ENCODE results near the gene C11orf65. TPM values are rescaled to one million over a fixed set of nuclear protein-coding genes. Genes with fewer than 3 reads are reported as not detected.
"Not testable (repeated sequence)": the region's sequence is repeated elsewhere in the genome, so short reads cannot be mapped to it uniquely, and the experiment has no call there.

The C11orf65 gene
- total RNA-seq, 1 donor from 2014 or later: 0.70 TPM

DNA sequence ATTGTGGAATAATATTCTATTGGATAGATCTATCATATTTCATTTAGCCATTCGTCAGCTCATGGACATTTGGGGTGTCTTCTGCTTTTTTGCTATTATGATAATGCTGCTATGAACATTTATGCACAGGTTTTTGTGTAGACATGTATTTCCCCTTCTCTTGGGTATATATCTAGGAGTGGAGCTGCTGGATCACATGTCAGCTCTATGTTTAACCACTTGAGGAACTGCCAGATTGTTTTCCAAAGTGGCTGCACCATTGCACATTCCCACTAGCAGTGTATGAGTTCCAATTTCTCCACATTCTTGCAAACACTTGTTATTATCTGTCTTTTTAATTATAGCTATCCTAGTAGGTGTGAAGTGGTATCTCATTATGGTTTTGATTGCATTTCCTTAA, 75.0 kb downstream of the C11orf65 start:
- TF ChIP-seq, protein P1, sequence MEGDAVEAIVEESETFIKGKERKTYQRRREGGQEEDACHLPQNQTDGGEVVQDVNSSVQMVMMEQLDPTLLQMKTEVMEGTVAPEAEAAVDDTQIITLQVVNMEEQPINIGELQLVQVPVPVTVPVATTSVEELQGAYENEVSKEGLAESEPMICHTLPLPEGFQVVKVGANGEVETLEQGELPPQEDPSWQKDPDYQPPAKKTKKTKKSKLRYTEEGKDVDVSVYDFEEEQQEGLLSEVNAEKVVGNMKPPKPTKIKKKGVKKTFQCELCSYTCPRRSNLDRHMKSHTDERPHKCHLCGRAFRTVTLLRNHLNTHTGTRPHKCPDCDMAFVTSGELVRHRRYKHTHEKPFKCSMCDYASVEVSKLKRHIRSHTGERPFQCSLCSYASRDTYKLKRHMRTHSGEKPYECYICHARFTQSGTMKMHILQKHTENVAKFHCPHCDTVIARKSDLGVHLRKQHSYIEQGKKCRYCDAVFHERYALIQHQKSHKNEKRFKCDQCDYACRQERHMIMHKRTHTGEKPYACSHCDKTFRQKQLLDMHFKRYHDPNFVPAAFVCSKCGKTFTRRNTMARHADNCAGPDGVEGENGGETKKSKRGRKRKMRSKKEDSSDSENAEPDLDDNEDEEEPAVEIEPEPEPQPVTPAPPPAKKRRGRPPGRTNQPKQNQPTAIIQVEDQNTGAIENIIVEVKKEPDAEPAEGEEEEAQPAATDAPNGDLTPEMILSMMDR (conservative IDR thresholded peaks at IDR 0.05): no peak
- Mint-ChIP-seq H3K27ac (no peak overlapping the region), H3K4me3 (no peak overlapping the region), H3K36me3 (no peaks in the 10 kb centered on the region), H3K4me1 (ENCODE audit: unreplicated experiment) (no peaks in the 10 kb centered on the region), H3K27me3 (no peaks in the 10 kb centered on the region), H3K9me3 (no peaks in the 10 kb centered on the region)
- no peak for DNase-seq (ENCODE audit: extremely low spot score, unreplicated experiment)

DNA sequence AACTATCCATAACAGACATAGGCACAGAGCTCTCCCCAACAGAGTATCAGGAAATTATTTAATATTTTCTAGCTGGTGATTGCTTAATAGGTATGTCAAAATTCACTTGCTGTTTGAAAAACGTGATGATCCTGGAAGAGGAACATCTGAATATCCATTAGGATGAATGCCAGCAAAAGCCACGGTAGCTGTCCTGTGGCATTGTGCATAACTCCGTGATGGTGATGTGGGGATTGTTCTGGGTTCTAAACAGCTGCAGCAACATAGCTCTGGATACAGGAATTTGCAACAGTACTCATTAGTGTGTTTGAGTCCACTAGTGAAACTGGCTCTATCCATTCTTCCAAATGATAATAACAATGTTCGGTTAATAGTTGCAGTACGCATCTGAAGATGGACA, 78.8 kb downstream of the C11orf65 start:
- Mint-ChIP-seq H3K9me3 (no peaks in the 10 kb centered on the region), H3K27ac (no peak overlapping the region)
- TF ChIP-seq, protein P1 (conservative IDR thresholded peaks at IDR 0.05): no peak

DNA sequence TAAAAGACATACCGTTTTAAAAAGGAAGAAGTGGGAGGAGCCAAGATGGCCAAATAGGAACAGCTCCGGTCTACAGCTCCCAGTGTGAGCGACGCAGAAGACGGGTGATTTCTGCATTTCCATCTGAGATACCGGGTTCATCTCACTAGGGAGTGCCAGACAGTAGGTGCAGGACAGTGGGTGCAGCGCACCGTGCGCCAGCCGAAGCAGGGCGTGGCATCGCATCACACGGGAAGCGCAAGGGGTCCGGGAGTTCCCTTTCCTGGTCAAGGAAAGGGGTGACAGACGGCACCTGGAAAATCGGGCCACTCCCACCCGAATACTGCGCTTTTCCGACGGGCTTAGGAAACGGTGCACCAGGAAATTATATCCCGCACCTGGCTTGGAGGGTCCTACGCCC, 93.8 kb downstream of the C11orf65 start:
- H3K4me1 Mint-ChIP-seq (ENCODE audit: unreplicated experiment); H3K4me3 Mint-ChIP-seq; H3K9me3 Mint-ChIP-seq; H3K27ac Mint-ChIP-seq; H3K27me3 Mint-ChIP-seq; H3K36me3 Mint-ChIP-seq; DNase-seq (ENCODE audit: extremely low spot score, unreplicated experiment): not testable (repeated sequence)

More for the DNA sequence above, 78.8 kb downstream of the C11orf65 start:
- no peak for DNase-seq (ENCODE audit: extremely low spot score, unreplicated experiment)
- Mint-ChIP-seq H3K27me3 (no peaks in the 10 kb centered on the region), H3K36me3 (no peaks in the 10 kb centered on the region), H3K4me1 (ENCODE audit: unreplicated experiment) (no peaks in the 10 kb centered on the region), H3K4me3 (no peak overlapping the region)

DNA sequence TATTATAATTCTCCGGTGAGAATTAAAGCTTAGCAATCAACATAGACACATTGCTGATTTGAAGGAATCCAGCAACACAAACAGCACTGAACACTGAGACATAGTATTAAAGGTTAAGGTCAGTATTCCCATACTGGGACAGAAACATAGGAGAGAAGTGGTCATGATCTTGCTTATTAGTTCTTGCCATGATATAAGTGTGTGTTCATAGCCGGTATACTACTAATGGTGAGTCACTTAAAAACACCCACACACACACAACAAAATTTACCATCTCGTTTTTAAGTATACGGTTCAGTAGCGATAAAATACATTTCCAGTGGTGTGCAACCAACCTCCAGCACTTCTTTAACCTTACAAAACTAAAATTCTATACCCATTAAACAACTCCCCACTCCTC, 96.3 kb downstream of the C11orf65 start:
- Mint-ChIP-seq H3K27me3 (no peaks in the 10 kb centered on the region), H3K9me3 (no peaks in the 10 kb centered on the region), H3K4me3 (no peak overlapping the region), H3K4me1 (ENCODE audit: unreplicated experiment) (no peaks in the 10 kb centered on the region), H3K27ac (no peak overlapping the region), H3K36me3 (peaks cover 14% of the 10 kb centered on the region)
- no peak for DNase-seq (ENCODE audit: extremely low spot score, unreplicated experiment)
- TF ChIP-seq, protein P1 (conservative IDR thresholded peaks at IDR 0.05): no peak

DNA sequence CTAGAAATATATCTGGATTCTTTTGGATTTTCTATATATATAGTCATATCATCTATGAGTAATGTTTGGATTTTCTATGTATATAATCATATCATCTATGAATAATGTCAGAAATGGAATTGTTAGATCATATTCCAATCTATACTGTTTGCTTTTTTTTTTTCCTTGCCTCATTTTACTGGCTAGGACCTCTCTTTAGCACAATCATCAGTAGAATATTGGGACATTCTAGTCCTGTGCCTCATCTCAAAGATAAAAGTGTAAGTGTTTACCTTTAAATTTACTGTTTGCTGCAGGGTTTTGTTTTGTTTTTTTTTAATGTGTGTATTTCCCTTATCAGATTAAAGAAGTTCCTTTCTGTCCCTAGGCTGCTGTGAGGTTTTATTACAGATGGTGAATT, 97.0 kb downstream of the C11orf65 start:
- no peak for DNase-seq (ENCODE audit: extremely low spot score, unreplicated experiment)
- H3K27me3 Mint-ChIP-seq: no peaks in the 10 kb centered on the region
- no peak overlapping the region for H3K27ac Mint-ChIP-seq
- H3K4me3 Mint-ChIP-seq: no peak overlapping the region
- TF ChIP-seq, protein P1 (conservative IDR thresholded peaks at IDR 0.05): no peak
- H3K9me3 Mint-ChIP-seq: no peaks in the 10 kb centered on the region
- no peaks in the 10 kb centered on the region for H3K4me1 Mint-ChIP-seq (ENCODE audit: unreplicated experiment)
- H3K36me3 Mint-ChIP-seq: peaks cover 15% of the 10 kb centered on the region

DNA sequence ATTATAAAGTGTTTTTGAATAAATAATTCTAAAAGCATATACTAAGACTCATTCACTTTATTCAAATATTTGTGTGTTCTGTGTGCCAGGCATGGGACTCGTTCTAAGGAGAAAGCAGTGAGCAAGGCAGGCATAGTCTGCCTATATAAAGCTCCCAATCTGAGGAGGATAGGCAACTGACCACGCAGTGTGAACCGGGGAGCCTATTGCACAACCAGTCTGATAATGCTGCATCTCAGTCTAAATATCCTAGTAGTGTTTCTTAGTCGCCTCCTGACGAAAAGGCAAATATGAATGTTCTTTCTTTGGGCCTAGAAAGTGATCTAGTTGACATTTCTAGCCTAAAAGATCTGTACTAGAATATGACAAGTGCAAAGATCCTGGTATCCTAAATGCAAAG, 98.3 kb downstream of the C11orf65 start:
- Mint-ChIP-seq H3K4me1 (ENCODE audit: unreplicated experiment) (no peaks in the 10 kb centered on the region), H3K4me3 (no peak overlapping the region), H3K36me3 (peaks cover 15% of the 10 kb centered on the region), H3K9me3 (no peaks in the 10 kb centered on the region), H3K27me3 (no peaks in the 10 kb centered on the region), H3K27ac (no peak overlapping the region)
- DNase-seq (ENCODE audit: extremely low spot score, unreplicated experiment): no peak
- TF ChIP-seq, protein P1 (conservative IDR thresholded peaks at IDR 0.05): no peak
